Measurements from ENCODE around the gene ZNF80.
"Not testable (repeated sequence)": the region's sequence is repeated elsewhere in the genome, so short reads cannot be mapped to it uniquely, and the experiment has no call there.

GRCh38 chr3:114238146-114238785 lies 888 bp upstream of the ZNF80 start:
- TF ChIP-seq, protein P1, sequence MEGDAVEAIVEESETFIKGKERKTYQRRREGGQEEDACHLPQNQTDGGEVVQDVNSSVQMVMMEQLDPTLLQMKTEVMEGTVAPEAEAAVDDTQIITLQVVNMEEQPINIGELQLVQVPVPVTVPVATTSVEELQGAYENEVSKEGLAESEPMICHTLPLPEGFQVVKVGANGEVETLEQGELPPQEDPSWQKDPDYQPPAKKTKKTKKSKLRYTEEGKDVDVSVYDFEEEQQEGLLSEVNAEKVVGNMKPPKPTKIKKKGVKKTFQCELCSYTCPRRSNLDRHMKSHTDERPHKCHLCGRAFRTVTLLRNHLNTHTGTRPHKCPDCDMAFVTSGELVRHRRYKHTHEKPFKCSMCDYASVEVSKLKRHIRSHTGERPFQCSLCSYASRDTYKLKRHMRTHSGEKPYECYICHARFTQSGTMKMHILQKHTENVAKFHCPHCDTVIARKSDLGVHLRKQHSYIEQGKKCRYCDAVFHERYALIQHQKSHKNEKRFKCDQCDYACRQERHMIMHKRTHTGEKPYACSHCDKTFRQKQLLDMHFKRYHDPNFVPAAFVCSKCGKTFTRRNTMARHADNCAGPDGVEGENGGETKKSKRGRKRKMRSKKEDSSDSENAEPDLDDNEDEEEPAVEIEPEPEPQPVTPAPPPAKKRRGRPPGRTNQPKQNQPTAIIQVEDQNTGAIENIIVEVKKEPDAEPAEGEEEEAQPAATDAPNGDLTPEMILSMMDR (IDR thresholded peaks at IDR 0.05) = not testable (repeated sequence)
- not testable (repeated sequence) for TF ChIP-seq POLR2A (IDR thresholded peaks at IDR 0.05)

Data from adrenal gland (tissue), 5 donors.